T-helper 22 cell (primary cell): ENCODE data around the gene DKC1.

ENCODE experiments used
- DNase-seq: peaks from one replicate; pipeline ENCODE4 v3.0.0-alpha.2; 2020; ENCODE audit warnings: low read depth

Gene DKC1

GRCh38 chrX:154762537-154763296, at the start of gene DKC1:
TSS of gene DKC1 (plus strand) at chrX:154762864. CDS start at chrX:154762966, 102 bp downstream.
- DNase-seq: peak; percentile 89

GRCh38 chrX:154714925-154715324, 47.7 kb upstream of the DKC1 start:
- peak; percentile 12 for DNase-seq

- no peak for DNase-seq
These were observed 46.8 kb upstream of the DKC1 start for GRCh38 chrX:154715825-154716224.

- DNase-seq: peak; percentile 22
These were observed 44.8 kb upstream of the DKC1 start for GRCh38 chrX:154717824-154718223.

GRCh38 chrX:154718616-154719015, 44.0 kb upstream of the DKC1 start:
- no peak for DNase-seq

- DNase-seq: peak; percentile 49
These were observed 43.5 kb upstream of the DKC1 start for GRCh38 chrX:154719132-154719675.

- DNase-seq: no peak
These were observed 42.6 kb upstream of the DKC1 start for GRCh38 chrX:154720067-154720466.

- no peak for DNase-seq
These were observed 41.5 kb upstream of the DKC1 start for GRCh38 chrX:154721155-154721554.

GRCh38 chrX:154724993-154725756, 37.5 kb upstream of the DKC1 start:
- no peak for DNase-seq

GRCh38 chrX:154727418-154727817, 35.2 kb upstream of the DKC1 start:
- DNase-seq: no peak

- DNase-seq: no peak
These were observed 34.8 kb upstream of the DKC1 start for GRCh38 chrX:154727871-154728270.

GRCh38 chrX:154728431-154729190, 34.1 kb upstream of the DKC1 start:
- DNase-seq: no peak

GRCh38 chrX:154729439-154729838, 33.2 kb upstream of the DKC1 start:
- DNase-seq: no peak

GRCh38 chrX:154730253-154730891, 32.3 kb upstream of the DKC1 start:
- no peak for DNase-seq

GRCh38 chrX:154731184-154731583, 31.5 kb upstream of the DKC1 start:
- no peak for DNase-seq

- DNase-seq: no peak
These were observed 30.8 kb upstream of the DKC1 start for GRCh38 chrX:154731881-154732280.

- DNase-seq: no peak
These were observed 30.1 kb upstream of the DKC1 start for GRCh38 chrX:154732421-154733065.

- DNase-seq: no peak
These were observed 29.6 kb upstream of the DKC1 start for GRCh38 chrX:154733066-154733425.

GRCh38 chrX:154734061-154734781, 28.4 kb upstream of the DKC1 start:
- peak; percentile 31 for DNase-seq

GRCh38 chrX:154735695-154736393, 26.8 kb upstream of the DKC1 start:
- DNase-seq: no peak
